SIG-M5 treated with dmso at 0.1 percent for 504 hours (cell line): ENCODE results near the gene RPS6KA2.

Source experiments
- DNase-seq: peaks from one replicate; lab custom pipeline; 2025; ENCODE audit not compliant: unreplicated experiment; lab: John Stamatoyannopoulos, UW

RPS6KA2 gene

GRCh38 chr6:166505133-166505905 lies 121.7 kb downstream of the RPS6KA2 start:
- no peak for DNase-seq

GRCh38 chr6:166504100-166504499 lies 123.0 kb downstream of the RPS6KA2 start:
- no peak for DNase-seq

- no peak for DNase-seq
Observed at GRCh38 chr6:166503167-166503744, 123.8 kb downstream of the RPS6KA2 start.

- DNase-seq: no peak
Observed at GRCh38 chr6:166502453-166502852, 124.6 kb downstream of the RPS6KA2 start.

- DNase-seq: no peak
Observed at GRCh38 chr6:166501246-166501645, 125.8 kb downstream of the RPS6KA2 start.

GRCh38 chr6:166500246-166500645 lies 126.8 kb downstream of the RPS6KA2 start:
- no peak for DNase-seq

- no peak for DNase-seq
Observed at GRCh38 chr6:166499350-166500163, 127.5 kb downstream of the RPS6KA2 start.

GRCh38 chr6:166498661-166499349 lies 128.2 kb downstream of the RPS6KA2 start:
- DNase-seq: no peak

GRCh38 chr6:166498228-166498627 lies 128.8 kb downstream of the RPS6KA2 start:
- no peak for DNase-seq

GRCh38 chr6:166497087-166497899 lies 129.8 kb downstream of the RPS6KA2 start:
- no peak for DNase-seq

- no peak for DNase-seq
Observed at GRCh38 chr6:166496460-166496859, 130.6 kb downstream of the RPS6KA2 start.

- no peak for DNase-seq
Observed at GRCh38 chr6:166495487-166496314, 131.3 kb downstream of the RPS6KA2 start.

- no peak for DNase-seq
Observed at GRCh38 chr6:166494757-166495486, 132.1 kb downstream of the RPS6KA2 start.

GRCh38 chr6:166494101-166494441 lies 133.0 kb downstream of the RPS6KA2 start:
- no peak for DNase-seq

GRCh38 chr6:166493427-166494100 lies 133.5 kb downstream of the RPS6KA2 start:
- DNase-seq: no peak

- DNase-seq: no peak
Observed at GRCh38 chr6:166492092-166492741, 134.8 kb downstream of the RPS6KA2 start.

- DNase-seq: no peak
Observed at GRCh38 chr6:166490671-166491500, 136.2 kb downstream of the RPS6KA2 start.
